Stimulated activated naive CD8-positive, alpha-beta T cell treated with anti-CD3 and anti-CD28 coated beads, Interleukin-15, amount 100 ng/mL, for 72 hours (primary cell): ENCODE measurements around the gene SEPSECS.

Experiments
- ATAC-seq: fragments of 150-1000 bp; cut with Tn5 transposase; 2 replicates; pipeline ENCODE4 v1.10.0; 2021; ENCODE audit warnings: mild to moderate bottlenecking, moderate library complexity
- DNase-seq, 2 donors: peaks; one replicate each; pipeline ENCODE4 v3.0.0; 2021 to 2022
- H3K27ac Mint-ChIP-seq, 2 donors: one replicate each; pipeline ENCODE4 v1.8.0; 2022; ENCODE audit warnings: mild to moderate bottlenecking in 2 of 2, mixed read lengths in 2 of 2, moderate library complexity in 2 of 2
- H3K27me3 Mint-ChIP-seq: one replicate; pipeline ENCODE4 v1.8.0; 2022; ENCODE audit warnings: mixed read lengths
- H3K4me1 Mint-ChIP-seq: one replicate; pipeline ENCODE4 v1.8.0; 2022; ENCODE audit warnings: mild to moderate bottlenecking, mixed read lengths
- H3K4me3 Mint-ChIP-seq, 2 donors: one replicate each; pipeline ENCODE4 v1.8.0; 2022; ENCODE audit warnings: mild to moderate bottlenecking in 2 of 2, mixed read lengths in 2 of 2, moderate library complexity in 1 of 2
- H3K9me3 Mint-ChIP-seq, 2 donors: one replicate each; pipeline ENCODE4 v1.8.0; 2022; ENCODE audit warnings: mixed read lengths in 2 of 2

Gene SEPSECS

GRCh38 chr4:25163196-25163595, 2.9 kb upstream of the SEPSECS start:
- no peak overlapping the region for H3K27ac Mint-ChIP-seq
- no peaks in the 10 kb centered on the region for H3K27me3 Mint-ChIP-seq
- H3K9me3 Mint-ChIP-seq = no peaks in the 10 kb centered on the region
- DNase-seq (no peak), ATAC-seq (no peak)
- no peak overlapping the region for H3K4me3 Mint-ChIP-seq
- H3K4me1 Mint-ChIP-seq = peaks cover 47% of the 10 kb centered on the region

GRCh38 chr4:25162566-25162965, 2.3 kb upstream of the SEPSECS start:
- ATAC-seq (no peak), DNase-seq (no peak)
- Mint-ChIP-seq H3K27ac (no peak overlapping the region), H3K9me3 (no peaks in the 10 kb centered on the region), H3K4me3 (no peak overlapping the region), H3K27me3 (no peaks in the 10 kb centered on the region), H3K4me1 (peaks cover 47% of the 10 kb centered on the region)

- Mint-ChIP-seq H3K27ac (peak overlapping the region; percentile 55 to 100), H3K9me3 (no peaks in the 10 kb centered on the region), H3K4me1 (peaks cover 42% of the 10 kb centered on the region), H3K27me3 (no peaks in the 10 kb centered on the region), H3K4me3 (peak overlapping the region; percentile 80 to 92)
- ATAC-seq = no peak
- DNase-seq = no peak
Observed at GRCh38 chr4:25161593-25161950, 1.3 kb upstream of the SEPSECS start.

GRCh38 chr4:25160714-25161592, 704 bp upstream of the SEPSECS start:
- Mint-ChIP-seq H3K27ac (peak overlapping the region; percentile 99 to 100), H3K9me3 (no peaks in the 10 kb centered on the region), H3K27me3 (no peaks in the 10 kb centered on the region), H3K4me1 (peaks cover 36% of the 10 kb centered on the region), H3K4me3 (peak overlapping the region; percentile 80 to 92)
- no peak for DNase-seq
- peak; percentile 64 for ATAC-seq

GRCh38 chr4:25158817-25159216, 1.4 kb downstream of the SEPSECS start:
- H3K4me3 Mint-ChIP-seq = peak overlapping the region; percentile 80 to 92
- DNase-seq (no peak), ATAC-seq (no peak)
- H3K27ac Mint-ChIP-seq = peak overlapping the region in 1 of 2 donors; percentile 100
- peaks cover 27% of the 10 kb centered on the region for H3K4me1 Mint-ChIP-seq
- no peaks in the 10 kb centered on the region for H3K27me3 Mint-ChIP-seq
- H3K9me3 Mint-ChIP-seq = no peaks in the 10 kb centered on the region

GRCh38 chr4:25157081-25157480, 3.2 kb downstream of the SEPSECS start:
- no peak overlapping the region for H3K4me3 Mint-ChIP-seq
- no peak for DNase-seq
- no peaks in the 10 kb centered on the region for H3K9me3 Mint-ChIP-seq
- ATAC-seq = no peak
- no peaks in the 10 kb centered on the region for H3K27me3 Mint-ChIP-seq
- no peak overlapping the region for H3K27ac Mint-ChIP-seq
- H3K4me1 Mint-ChIP-seq = peaks cover 19% of the 10 kb centered on the region

GRCh38 chr4:25155947-25156346, 4.3 kb downstream of the SEPSECS start:
- no peak overlapping the region for H3K4me3 Mint-ChIP-seq
- peaks cover 10% of the 10 kb centered on the region for H3K4me1 Mint-ChIP-seq
- no peak overlapping the region for H3K27ac Mint-ChIP-seq
- no peaks in the 10 kb centered on the region for H3K9me3 Mint-ChIP-seq
- ATAC-seq (no peak), DNase-seq (no peak)
- no peaks in the 10 kb centered on the region for H3K27me3 Mint-ChIP-seq

GRCh38 chr4:25154594-25155265, 5.5 kb downstream of the SEPSECS start:
- no peaks in the 10 kb centered on the region for H3K27me3 Mint-ChIP-seq
- DNase-seq (no peak), ATAC-seq (no peak)
- no peak overlapping the region for H3K27ac Mint-ChIP-seq
- H3K9me3 Mint-ChIP-seq = no peaks in the 10 kb centered on the region
- H3K4me3 Mint-ChIP-seq = no peak overlapping the region
- peaks cover 10% of the 10 kb centered on the region for H3K4me1 Mint-ChIP-seq

GRCh38 chr4:25146076-25146475, 14.2 kb downstream of the SEPSECS start:
- no peaks in the 10 kb centered on the region for H3K4me1 Mint-ChIP-seq
- no peak overlapping the region for H3K4me3 Mint-ChIP-seq
- no peaks in the 10 kb centered on the region for H3K27me3 Mint-ChIP-seq
- ATAC-seq = no peak
- H3K9me3 Mint-ChIP-seq = no peaks in the 10 kb centered on the region
- DNase-seq = no peak
- H3K27ac Mint-ChIP-seq = no peak overlapping the region

- Mint-ChIP-seq H3K27me3 (no peaks in the 10 kb centered on the region), H3K4me3 (no peak overlapping the region), H3K4me1 (no peaks in the 10 kb centered on the region), H3K9me3 (no peaks in the 10 kb centered on the region), H3K27ac (no peak overlapping the region)
- no peak for ATAC-seq
- no peak for DNase-seq
Observed at GRCh38 chr4:25144870-25145481, 15.3 kb downstream of the SEPSECS start.

GRCh38 chr4:25142468-25142867, 17.8 kb downstream of the SEPSECS start:
- DNase-seq (no peak), ATAC-seq (no peak)
- Mint-ChIP-seq H3K27ac (no peak overlapping the region), H3K4me1 (no peaks in the 10 kb centered on the region), H3K4me3 (no peak overlapping the region), H3K27me3 (no peaks in the 10 kb centered on the region), H3K9me3 (no peaks in the 10 kb centered on the region)

GRCh38 chr4:25141592-25141991, 18.7 kb downstream of the SEPSECS start:
- Mint-ChIP-seq H3K27ac (peak overlapping the region in 1 of 2 donors; percentile 49), H3K27me3 (no peaks in the 10 kb centered on the region), H3K4me3 (no peak overlapping the region), H3K4me1 (peaks cover 6% of the 10 kb centered on the region), H3K9me3 (no peaks in the 10 kb centered on the region)
- ATAC-seq (no peak), DNase-seq (no peak)

GRCh38 chr4:25133132-25133531, 27.1 kb downstream of the SEPSECS start:
- no peak for ATAC-seq
- H3K9me3 Mint-ChIP-seq = no peaks in the 10 kb centered on the region
- no peak for DNase-seq
- no peak overlapping the region for H3K27ac Mint-ChIP-seq
- H3K4me3 Mint-ChIP-seq = no peak overlapping the region
- H3K4me1 Mint-ChIP-seq = peaks cover 19% of the 10 kb centered on the region
- no peaks in the 10 kb centered on the region for H3K27me3 Mint-ChIP-seq

GRCh38 chr4:25131926-25132325, 28.3 kb downstream of the SEPSECS start:
- ATAC-seq = no peak
- no peak overlapping the region for H3K4me3 Mint-ChIP-seq

GRCh38 chr4:25131381-25131780, 28.9 kb downstream of the SEPSECS start:
- ATAC-seq (no peak), DNase-seq (no peak)
- Mint-ChIP-seq H3K4me3 (no peak overlapping the region), H3K9me3 (no peaks in the 10 kb centered on the region), H3K27me3 (no peaks in the 10 kb centered on the region), H3K27ac (no peak overlapping the region), H3K4me1 (peaks cover 12% of the 10 kb centered on the region)

More at GRCh38 chr4:25131926-25132325, 28.3 kb downstream of the SEPSECS start:
- H3K4me1 Mint-ChIP-seq = peaks cover 15% of the 10 kb centered on the region
- no peak for DNase-seq
- no peak overlapping the region for H3K27ac Mint-ChIP-seq
- H3K9me3 Mint-ChIP-seq = no peaks in the 10 kb centered on the region
- no peaks in the 10 kb centered on the region for H3K27me3 Mint-ChIP-seq

GRCh38 chr4:25129917-25130316, 30.3 kb downstream of the SEPSECS start:
- Mint-ChIP-seq H3K27me3 (no peaks in the 10 kb centered on the region), H3K4me3 (no peak overlapping the region), H3K9me3 (no peaks in the 10 kb centered on the region), H3K27ac (no peak overlapping the region), H3K4me1 (peaks cover 5% of the 10 kb centered on the region)
- ATAC-seq (no peak), DNase-seq (no peak)
